Measurements from ENCODE around the gene BIN1.

- TF ChIP-seq POLR2A (IDR thresholded peaks at IDR 0.05), result no peak
- TF ChIP-seq, protein P1, sequence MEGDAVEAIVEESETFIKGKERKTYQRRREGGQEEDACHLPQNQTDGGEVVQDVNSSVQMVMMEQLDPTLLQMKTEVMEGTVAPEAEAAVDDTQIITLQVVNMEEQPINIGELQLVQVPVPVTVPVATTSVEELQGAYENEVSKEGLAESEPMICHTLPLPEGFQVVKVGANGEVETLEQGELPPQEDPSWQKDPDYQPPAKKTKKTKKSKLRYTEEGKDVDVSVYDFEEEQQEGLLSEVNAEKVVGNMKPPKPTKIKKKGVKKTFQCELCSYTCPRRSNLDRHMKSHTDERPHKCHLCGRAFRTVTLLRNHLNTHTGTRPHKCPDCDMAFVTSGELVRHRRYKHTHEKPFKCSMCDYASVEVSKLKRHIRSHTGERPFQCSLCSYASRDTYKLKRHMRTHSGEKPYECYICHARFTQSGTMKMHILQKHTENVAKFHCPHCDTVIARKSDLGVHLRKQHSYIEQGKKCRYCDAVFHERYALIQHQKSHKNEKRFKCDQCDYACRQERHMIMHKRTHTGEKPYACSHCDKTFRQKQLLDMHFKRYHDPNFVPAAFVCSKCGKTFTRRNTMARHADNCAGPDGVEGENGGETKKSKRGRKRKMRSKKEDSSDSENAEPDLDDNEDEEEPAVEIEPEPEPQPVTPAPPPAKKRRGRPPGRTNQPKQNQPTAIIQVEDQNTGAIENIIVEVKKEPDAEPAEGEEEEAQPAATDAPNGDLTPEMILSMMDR (IDR thresholded peaks at IDR 0.05), result no peak
Observed at GRCh38 chr2:127088706-127089105, 18.2 kb downstream of the BIN1 start.
